Osteocyte (in vitro differentiated cells): ENCODE data around the gene ANK2. TPM values are rescaled to one million over a fixed set of nuclear protein-coding genes. Genes with fewer than 3 reads are reported as not detected.

ENCODE experiments used
- DNase-seq: peaks from one replicate; pipeline ENCODE4 v3.0.0; 2021; ENCODE audit warnings: mixed read lengths; ENCODE audit not compliant: unreplicated experiment; ENCODE audit errors: extremely low spot score
- H3K27ac Mint-ChIP-seq: one replicate; pipeline ENCODE4 v1.8.0; 2021; ENCODE audit warnings: mild to moderate bottlenecking, mixed read lengths; ENCODE audit not compliant: unreplicated experiment
- H3K27me3 Mint-ChIP-seq: one replicate; pipeline ENCODE4 v1.8.0; 2021; ENCODE audit warnings: mixed read lengths; ENCODE audit not compliant: unreplicated experiment
- H3K36me3 Mint-ChIP-seq: one replicate; pipeline ENCODE4 v1.8.0; 2021; ENCODE audit warnings: mixed read lengths; ENCODE audit not compliant: unreplicated experiment
- H3K4me1 Mint-ChIP-seq: one replicate; pipeline ENCODE4 v1.8.0; 2021; ENCODE audit warnings: mixed read lengths; ENCODE audit not compliant: unreplicated experiment
- H3K4me3 Mint-ChIP-seq: one replicate; pipeline ENCODE4 v1.8.0; 2021; ENCODE audit warnings: mild to moderate bottlenecking, moderate library complexity, mixed read lengths; ENCODE audit not compliant: unreplicated experiment
- H3K9me3 Mint-ChIP-seq: one replicate; pipeline ENCODE4 v1.8.0; 2021; ENCODE audit warnings: mixed read lengths; ENCODE audit not compliant: unreplicated experiment
- total RNA-seq: library from RNA; stranded (reverse); gene quantifications from 2 replicates; pipeline ENCODE4 v1.2.1, GENCODE V29; 2021
- TF ChIP-seq, protein P1 (sequence below): fragments of 200-600 bp; sonication (generic); IDR thresholded peaks from 2 replicates; pipeline ENCODE4 v1.5.0; 2021; ENCODE audit warnings: antibody characterized with exemption, mild to moderate bottlenecking, moderate library complexity

The ANK2 gene
- total RNA-seq, 1 donor from 2014 or later: 17.2 TPM

DNA sequence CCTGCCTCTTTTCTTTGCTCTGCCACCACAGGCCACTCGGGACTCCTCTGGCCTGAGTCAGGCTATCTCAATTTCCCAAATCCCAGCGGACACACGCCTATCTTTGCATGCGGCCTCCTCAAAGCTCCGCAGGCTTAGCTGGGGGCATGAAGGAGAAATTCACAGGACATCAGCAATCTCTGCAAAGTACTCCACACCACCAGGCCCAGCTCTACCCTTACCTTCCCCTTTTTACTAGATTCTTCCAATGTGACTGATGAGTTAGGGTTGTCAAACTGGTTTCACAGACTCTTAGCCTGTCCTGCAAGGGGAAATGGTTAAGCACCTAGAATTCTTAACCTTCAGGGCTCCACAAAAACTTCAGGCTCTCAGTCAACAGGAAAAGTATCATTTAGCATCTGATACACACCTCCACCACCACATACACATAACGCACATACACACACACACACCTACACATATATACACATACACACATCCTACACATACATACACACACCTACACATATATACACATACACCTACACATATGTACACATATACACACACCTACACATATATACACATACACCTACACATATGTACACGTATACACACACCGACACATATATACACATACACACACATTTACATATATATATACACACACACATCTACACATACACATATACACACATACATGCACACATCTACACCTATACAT, 349.1 kb downstream of the ANK2 start:
- H3K36me3 Mint-ChIP-seq: no peaks in the 10 kb centered on the region
- TF ChIP-seq, protein P1, sequence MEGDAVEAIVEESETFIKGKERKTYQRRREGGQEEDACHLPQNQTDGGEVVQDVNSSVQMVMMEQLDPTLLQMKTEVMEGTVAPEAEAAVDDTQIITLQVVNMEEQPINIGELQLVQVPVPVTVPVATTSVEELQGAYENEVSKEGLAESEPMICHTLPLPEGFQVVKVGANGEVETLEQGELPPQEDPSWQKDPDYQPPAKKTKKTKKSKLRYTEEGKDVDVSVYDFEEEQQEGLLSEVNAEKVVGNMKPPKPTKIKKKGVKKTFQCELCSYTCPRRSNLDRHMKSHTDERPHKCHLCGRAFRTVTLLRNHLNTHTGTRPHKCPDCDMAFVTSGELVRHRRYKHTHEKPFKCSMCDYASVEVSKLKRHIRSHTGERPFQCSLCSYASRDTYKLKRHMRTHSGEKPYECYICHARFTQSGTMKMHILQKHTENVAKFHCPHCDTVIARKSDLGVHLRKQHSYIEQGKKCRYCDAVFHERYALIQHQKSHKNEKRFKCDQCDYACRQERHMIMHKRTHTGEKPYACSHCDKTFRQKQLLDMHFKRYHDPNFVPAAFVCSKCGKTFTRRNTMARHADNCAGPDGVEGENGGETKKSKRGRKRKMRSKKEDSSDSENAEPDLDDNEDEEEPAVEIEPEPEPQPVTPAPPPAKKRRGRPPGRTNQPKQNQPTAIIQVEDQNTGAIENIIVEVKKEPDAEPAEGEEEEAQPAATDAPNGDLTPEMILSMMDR: no peak
- no peaks in the 10 kb centered on the region for H3K9me3 Mint-ChIP-seq
- peaks cover 3% of the 10 kb centered on the region for H3K4me1 Mint-ChIP-seq
- H3K27me3 Mint-ChIP-seq: no peaks in the 10 kb centered on the region
- no peak for DNase-seq
- no peak overlapping the region for H3K4me3 Mint-ChIP-seq
- H3K27ac Mint-ChIP-seq: no peak overlapping the region

DNA sequence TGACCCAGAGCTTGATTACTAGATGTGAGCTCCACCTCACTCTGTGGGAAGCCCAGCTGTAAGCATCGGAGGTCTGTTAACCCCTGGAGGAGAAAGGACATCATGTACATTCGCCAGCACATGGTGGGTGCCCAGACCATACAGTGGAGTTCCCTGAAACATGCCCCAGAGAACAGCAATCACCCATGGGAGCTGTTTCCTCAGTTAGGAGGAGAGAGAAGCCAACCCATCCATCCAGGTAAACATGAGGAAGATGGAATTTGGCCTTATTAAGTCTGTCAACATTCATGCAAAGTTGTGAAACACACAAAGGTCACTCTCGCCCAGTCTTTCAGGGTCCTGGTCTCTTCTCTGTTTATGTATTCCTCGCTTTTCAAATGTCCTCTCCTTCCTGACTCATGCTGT, 354.7 kb downstream of the ANK2 start:
- no peaks in the 10 kb centered on the region for H3K27me3 Mint-ChIP-seq
- no peak for DNase-seq
- no peak overlapping the region for H3K4me3 Mint-ChIP-seq
- no peaks in the 10 kb centered on the region for H3K36me3 Mint-ChIP-seq
- TF ChIP-seq, protein P1: no peak
- H3K27ac Mint-ChIP-seq: no peak overlapping the region
- no peaks in the 10 kb centered on the region for H3K9me3 Mint-ChIP-seq
- H3K4me1 Mint-ChIP-seq: no peaks in the 10 kb centered on the region

- no peak overlapping the region for H3K4me3 Mint-ChIP-seq
- no peak for DNase-seq
- TF ChIP-seq, protein P1: no peak
- no peaks in the 10 kb centered on the region for H3K9me3 Mint-ChIP-seq
- no peak overlapping the region for H3K27ac Mint-ChIP-seq
- no peaks in the 10 kb centered on the region for H3K27me3 Mint-ChIP-seq
- no peaks in the 10 kb centered on the region for H3K36me3 Mint-ChIP-seq
- H3K4me1 Mint-ChIP-seq: no peaks in the 10 kb centered on the region
These were observed 355.4 kb downstream of the ANK2 start for GRCh38 chr4:113404841-113405240.

GRCh38 chr4:113405874-113406722, 356.6 kb downstream of the ANK2 start:
- H3K9me3 Mint-ChIP-seq: no peaks in the 10 kb centered on the region
- H3K36me3 Mint-ChIP-seq: no peaks in the 10 kb centered on the region
- TF ChIP-seq, protein P1: no peak
- no peak for DNase-seq
- H3K4me3 Mint-ChIP-seq: no peak overlapping the region
- H3K27me3 Mint-ChIP-seq: no peaks in the 10 kb centered on the region
- no peak overlapping the region for H3K27ac Mint-ChIP-seq
- no peaks in the 10 kb centered on the region for H3K4me1 Mint-ChIP-seq

- no peaks in the 10 kb centered on the region for H3K4me1 Mint-ChIP-seq
- H3K9me3 Mint-ChIP-seq: no peaks in the 10 kb centered on the region
- no peaks in the 10 kb centered on the region for H3K36me3 Mint-ChIP-seq
- TF ChIP-seq, protein P1: no peak
- no peak overlapping the region for H3K27ac Mint-ChIP-seq
- no peak for DNase-seq
- H3K4me3 Mint-ChIP-seq: no peak overlapping the region
- no peaks in the 10 kb centered on the region for H3K27me3 Mint-ChIP-seq
These were observed 357.2 kb downstream of the ANK2 start for GRCh38 chr4:113406723-113407016.
